ENCODE data around the gene CFDP1. TPM values are rescaled to one million over a fixed set of nuclear protein-coding genes. Genes with fewer than 3 reads are reported as not detected.

The CFDP1 gene
- total and polyA plus RNA-seq, 2 of the 13 experiments (the other 11 are each of a cell fraction or from before 2014, with no cell fraction given), result 78.6 to 153 TPM

DNA sequence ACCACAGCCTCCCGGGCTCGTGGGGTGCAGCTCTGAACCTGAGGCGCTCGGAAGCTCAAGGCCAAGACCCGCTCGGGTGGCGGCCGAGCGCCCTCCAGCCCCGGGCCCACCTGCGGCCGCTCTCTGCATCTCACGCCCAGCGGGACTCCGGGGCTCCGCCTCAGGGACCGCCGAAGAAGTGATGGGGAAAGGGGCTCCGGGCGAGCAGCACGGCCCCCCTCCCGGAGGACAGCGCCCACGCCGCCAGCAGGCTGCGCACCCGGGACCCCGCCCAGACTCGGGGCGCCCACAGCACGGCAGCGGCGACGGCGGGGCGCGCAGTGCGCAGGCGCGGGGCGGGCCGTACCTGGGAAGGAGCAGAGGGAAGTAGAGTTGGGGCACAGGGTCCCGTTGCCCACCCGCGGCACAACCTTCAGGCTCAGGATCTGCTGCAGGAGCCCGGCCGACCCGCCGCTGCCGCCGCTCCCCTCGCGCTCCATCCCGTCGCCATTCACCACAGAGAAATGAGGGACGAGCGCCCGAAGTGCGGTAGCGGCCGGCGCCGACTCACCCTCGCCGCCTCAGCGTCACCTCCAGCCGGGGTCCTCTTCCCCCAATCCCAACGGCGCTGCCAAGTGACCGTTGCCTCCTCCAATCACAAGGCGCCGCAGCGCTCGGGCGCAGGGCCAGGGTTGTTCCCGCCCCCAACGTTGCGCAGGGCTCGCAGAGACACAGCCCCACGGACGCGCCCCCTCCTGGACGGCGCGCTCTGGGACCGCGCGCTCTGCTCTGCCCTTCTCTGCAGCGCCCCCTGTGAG lies 31.0 kb upstream of the CFDP1 start, which contains the start of gene TMEM170A (continued):
- TF ChIP-seq SYNCRIP (IDR thresholded peaks at IDR 0.05; ENCODE audit: insufficient read depth, low read depth, low read length) (no peak), HDAC1 (CRISPR knock-in tag; IDR thresholded peaks at IDR 0.05) (peak; percentile 84), ZBTB21 (CRISPR knock-in tag; IDR thresholded peaks at IDR 0.05) (0 out of 2 replicates have a peak, but pooled peaks have one; percentile 12), RFXANK (CRISPR knock-in tag; IDR thresholded peaks at IDR 0.05) (peak; percentile 94), SETDB1 (CRISPR knock-in tag; IDR thresholded peaks at IDR 0.05; ENCODE audit: borderline replicate concordance) (no peak), SMYD3 (CRISPR knock-in tag; IDR thresholded peaks at IDR 0.05) (peak; percentile 84), ZNF841 (CRISPR knock-in tag; IDR thresholded peaks at IDR 0.05; ENCODE audit: borderline replicate concordance) (no peak), ZMYM4 (CRISPR knock-in tag; IDR thresholded peaks at IDR 0.05) (peak; percentile 98), KLF16 (CRISPR knock-in tag; IDR thresholded peaks at IDR 0.05) (peak; percentile 47 to 93; a peak in 2 of 4 replicates), MED8 (CRISPR knock-in tag; IDR thresholded peaks at IDR 0.05; ENCODE audit: insufficient replicate concordance) (peak; percentile 71), RCOR2 (CRISPR knock-in tag; IDR thresholded peaks at IDR 0.05) (peak; percentile 22; the same call in 1 of the 2 replicates), ZNF274 (CRISPR knock-in tag; IDR thresholded peaks at IDR 0.05) (peak; percentile 72; the same call in 1 of the 2 replicates), KDM6A (CRISPR knock-in tag; IDR thresholded peaks at IDR 0.05; ENCODE audit: low read depth) (no peak), ZKSCAN8 (CRISPR knock-in tag; IDR thresholded peaks at IDR 0.05; ENCODE audit: borderline replicate concordance) (peak; percentile 91; the same call in 1 of the 2 replicates)
- TF ChIP-seq, protein P1, sequence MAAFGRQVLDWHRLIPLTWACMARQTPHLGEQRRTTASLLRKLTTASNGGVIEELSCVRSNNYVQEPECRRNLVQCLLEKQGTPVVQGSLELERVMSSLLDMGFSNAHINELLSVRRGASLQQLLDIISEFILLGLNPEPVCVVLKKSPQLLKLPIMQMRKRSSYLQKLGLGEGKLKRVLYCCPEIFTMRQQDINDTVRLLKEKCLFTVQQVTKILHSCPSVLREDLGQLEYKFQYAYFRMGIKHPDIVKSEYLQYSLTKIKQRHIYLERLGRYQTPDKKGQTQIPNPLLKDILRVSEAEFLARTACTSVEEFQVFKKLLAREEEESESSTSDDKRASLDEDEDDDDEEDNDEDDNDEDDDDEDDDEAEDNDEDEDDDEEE (CRISPR knock-in tag; IDR thresholded peaks at IDR 0.05), result peak; percentile 90
- TF ChIP-seq, protein P2, sequence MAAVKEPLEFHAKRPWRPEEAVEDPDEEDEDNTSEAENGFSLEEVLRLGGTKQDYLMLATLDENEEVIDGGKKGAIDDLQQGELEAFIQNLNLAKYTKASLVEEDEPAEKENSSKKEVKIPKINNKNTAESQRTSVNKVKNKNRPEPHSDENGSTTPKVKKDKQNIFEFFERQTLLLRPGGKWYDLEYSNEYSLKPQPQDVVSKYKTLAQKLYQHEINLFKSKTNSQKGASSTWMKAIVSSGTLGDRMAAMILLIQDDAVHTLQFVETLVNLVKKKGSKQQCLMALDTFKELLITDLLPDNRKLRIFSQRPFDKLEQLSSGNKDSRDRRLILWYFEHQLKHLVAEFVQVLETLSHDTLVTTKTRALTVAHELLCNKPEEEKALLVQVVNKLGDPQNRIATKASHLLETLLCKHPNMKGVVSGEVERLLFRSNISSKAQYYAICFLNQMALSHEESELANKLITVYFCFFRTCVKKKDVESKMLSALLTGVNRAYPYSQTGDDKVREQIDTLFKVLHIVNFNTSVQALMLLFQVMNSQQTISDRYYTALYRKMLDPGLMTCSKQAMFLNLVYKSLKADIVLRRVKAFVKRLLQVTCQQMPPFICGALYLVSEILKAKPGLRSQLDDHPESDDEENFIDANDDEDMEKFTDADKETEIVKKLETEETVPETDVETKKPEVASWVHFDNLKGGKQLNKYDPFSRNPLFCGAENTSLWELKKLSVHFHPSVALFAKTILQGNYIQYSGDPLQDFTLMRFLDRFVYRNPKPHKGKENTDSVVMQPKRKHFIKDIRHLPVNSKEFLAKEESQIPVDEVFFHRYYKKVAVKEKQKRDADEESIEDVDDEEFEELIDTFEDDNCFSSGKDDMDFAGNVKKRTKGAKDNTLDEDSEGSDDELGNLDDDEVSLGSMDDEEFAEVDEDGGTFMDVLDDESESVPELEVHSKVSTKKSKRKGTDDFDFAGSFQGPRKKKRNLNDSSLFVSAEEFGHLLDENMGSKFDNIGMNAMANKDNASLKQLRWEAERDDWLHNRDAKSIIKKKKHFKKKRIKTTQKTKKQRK (IDR thresholded peaks at IDR 0.05; ENCODE audit: low read length), result no peak
- TF ChIP-seq, protein P3, sequence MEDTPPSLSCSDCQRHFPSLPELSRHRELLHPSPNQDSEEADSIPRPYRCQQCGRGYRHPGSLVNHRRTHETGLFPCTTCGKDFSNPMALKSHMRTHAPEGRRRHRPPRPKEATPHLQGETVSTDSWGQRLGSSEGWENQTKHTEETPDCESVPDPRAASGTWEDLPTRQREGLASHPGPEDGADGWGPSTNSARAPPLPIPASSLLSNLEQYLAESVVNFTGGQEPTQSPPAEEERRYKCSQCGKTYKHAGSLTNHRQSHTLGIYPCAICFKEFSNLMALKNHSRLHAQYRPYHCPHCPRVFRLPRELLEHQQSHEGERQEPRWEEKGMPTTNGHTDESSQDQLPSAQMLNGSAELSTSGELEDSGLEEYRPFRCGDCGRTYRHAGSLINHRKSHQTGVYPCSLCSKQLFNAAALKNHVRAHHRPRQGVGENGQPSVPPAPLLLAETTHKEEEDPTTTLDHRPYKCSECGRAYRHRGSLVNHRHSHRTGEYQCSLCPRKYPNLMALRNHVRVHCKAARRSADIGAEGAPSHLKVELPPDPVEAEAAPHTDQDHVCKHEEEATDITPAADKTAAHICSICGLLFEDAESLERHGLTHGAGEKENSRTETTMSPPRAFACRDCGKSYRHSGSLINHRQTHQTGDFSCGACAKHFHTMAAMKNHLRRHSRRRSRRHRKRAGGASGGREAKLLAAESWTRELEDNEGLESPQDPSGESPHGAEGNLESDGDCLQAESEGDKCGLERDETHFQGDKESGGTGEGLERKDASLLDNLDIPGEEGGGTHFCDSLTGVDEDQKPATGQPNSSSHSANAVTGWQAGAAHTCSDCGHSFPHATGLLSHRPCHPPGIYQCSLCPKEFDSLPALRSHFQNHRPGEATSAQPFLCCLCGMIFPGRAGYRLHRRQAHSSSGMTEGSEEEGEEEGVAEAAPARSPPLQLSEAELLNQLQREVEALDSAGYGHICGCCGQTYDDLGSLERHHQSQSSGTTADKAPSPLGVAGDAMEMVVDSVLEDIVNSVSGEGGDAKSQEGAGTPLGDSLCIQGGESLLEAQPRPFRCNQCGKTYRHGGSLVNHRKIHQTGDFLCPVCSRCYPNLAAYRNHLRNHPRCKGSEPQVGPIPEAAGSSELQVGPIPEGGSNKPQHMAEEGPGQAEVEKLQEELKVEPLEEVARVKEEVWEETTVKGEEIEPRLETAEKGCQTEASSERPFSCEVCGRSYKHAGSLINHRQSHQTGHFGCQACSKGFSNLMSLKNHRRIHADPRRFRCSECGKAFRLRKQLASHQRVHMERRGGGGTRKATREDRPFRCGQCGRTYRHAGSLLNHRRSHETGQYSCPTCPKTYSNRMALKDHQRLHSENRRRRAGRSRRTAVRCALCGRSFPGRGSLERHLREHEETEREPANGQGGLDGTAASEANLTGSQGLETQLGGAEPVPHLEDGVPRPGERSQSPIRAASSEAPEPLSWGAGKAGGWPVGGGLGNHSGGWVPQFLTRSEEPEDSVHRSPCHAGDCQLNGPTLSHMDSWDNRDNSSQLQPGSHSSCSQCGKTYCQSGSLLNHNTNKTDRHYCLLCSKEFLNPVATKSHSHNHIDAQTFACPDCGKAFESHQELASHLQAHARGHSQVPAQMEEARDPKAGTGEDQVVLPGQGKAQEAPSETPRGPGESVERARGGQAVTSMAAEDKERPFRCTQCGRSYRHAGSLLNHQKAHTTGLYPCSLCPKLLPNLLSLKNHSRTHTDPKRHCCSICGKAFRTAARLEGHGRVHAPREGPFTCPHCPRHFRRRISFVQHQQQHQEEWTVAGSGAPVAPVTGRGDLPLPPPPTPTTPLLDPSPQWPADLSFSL (CRISPR knock-in tag; IDR thresholded peaks at IDR 0.05), result peak; percentile 27; the same call in 1 of the 2 replicates

All from HepG2 (cell line).